HepG2 (cell line): Measurements from ENCODE around the gene ACSS1. TPM values are rescaled to one million over a fixed set of nuclear protein-coding genes. Genes with fewer than 3 reads are reported as not detected.

Experiments used
- ATF7-NPFF ChIP-seq: sonication (generic); formaldehyde crosslinking; IDR thresholded peaks from 2 replicates; pipeline ENCODE4 v1.8.1; 2023; ENCODE audit warnings: mild to moderate bottlenecking, low read depth, missing genetic modification reagents, moderate library complexity
- MIER3 ChIP-seq: IDR thresholded peaks from 2 replicates; pipeline ENCODE4 v1.6.1; 2016; ENCODE audit warnings: missing compliant biosample characterization, borderline replicate concordance
- NFAT5 ChIP-seq: sonication (generic); formaldehyde crosslinking; IDR thresholded peaks from 2 replicates; pipeline ENCODE4 v1.4.0; 2020; ENCODE audit warnings: missing genetic modification reagents
- RAD51 ChIP-seq: fragments of 450-650 bp; IDR thresholded peaks from 2 replicates; pipeline ENCODE4 v1.6.1; 2016; ENCODE audit warnings: borderline replicate concordance
- TBL1XR1 ChIP-seq: fragments of 150-350 bp; IDR thresholded peaks from 2 replicates; pipeline ENCODE4 v1.6.1; 2014; ENCODE audit warnings: borderline replicate concordance, low read length; ENCODE audit not compliant: partially characterized antibody
- U2AF1 ChIP-seq: fragments of 200-400 bp; formaldehyde crosslinking; optimal IDR thresholded peaks from 2 replicates; pipeline ENCODE3; 2017; ENCODE audit warnings: mild to moderate bottlenecking, low read depth, low read length
- ZIK1 ChIP-seq: sonication (generic); formaldehyde crosslinking; IDR thresholded peaks from 2 replicates; pipeline ENCODE4 v1.5.0; 2020; ENCODE audit warnings: mild to moderate bottlenecking, low read depth, missing genetic modification reagents, borderline replicate concordance
- ZNF281 ChIP-seq: sonication (generic); formaldehyde crosslinking; IDR thresholded peaks from 2 replicates; pipeline ENCODE4 v1.4.0; 2020; ENCODE audit warnings: missing genetic modification reagents, borderline replicate concordance
- ZNF775 ChIP-seq: sonication (generic); formaldehyde crosslinking; IDR thresholded peaks from 2 replicates; pipeline ENCODE4 v1.4.0; 2020; ENCODE audit warnings: missing genetic modification reagents, mild to moderate bottlenecking, moderate library complexity, borderline replicate concordance
- polyA plus RNA-seq, 8 experiments: library from polyadenylated mRNA; depleted of rRNA in 3 of 8; stranded (reverse) in 7 of 8; unstranded in 1 of 8; fragments of >200 nt; fragmentation: Illumina TruSeq in 4 of 8; extraction: Trizol in 4 of 8; gene quantifications; 2 replicates each; pipeline versions ENCODE4 v1.2.1 to v1.2.3, GENCODE V29; 2011 to 2016; ENCODE audit warnings: low read depth in 4 of 8, missing spikeins in 1 of 8, mixed read lengths in 1 of 8; ENCODE audit not compliant: insufficient read depth in 1 of 8
- total RNA-seq, 5 experiments: library from RNA; depleted of rRNA; stranded (reverse); fragments of >200 nt; fragmentation: Illumina TruSeq; extraction: Trizol; gene quantifications; 2 replicates each; pipeline ENCODE4 v1.2.3, GENCODE V29; 2016; ENCODE audit warnings: low read depth in 1 of 5

The ACSS1 gene
- total and polyA plus RNA-seq, 2 of the 13 experiments (the other 11 are each of a cell fraction or from before 2014, with no cell fraction given) = 15.2 to 41.6 TPM

- no peak for TF ChIP-seq ZNF775 (CRISPR knock-in tag)
- TF ChIP-seq TBL1XR1 = no peak
- no peak for TF ChIP-seq RAD51
- no peak for TF ChIP-seq ZIK1
- no peak for TF ChIP-seq MIER3 (CRISPR knock-in tag)
- no peak for TF ChIP-seq ATF7-NPFF (CRISPR knock-in tag)
- no peak for TF ChIP-seq NFAT5 (CRISPR knock-in tag)
- no peak for TF ChIP-seq ZNF281 (CRISPR knock-in tag)
- no peak for TF ChIP-seq U2AF1
Measured at GRCh38 chr20:25014816-25015215, 43.1 kb downstream of the ACSS1 start (continued).
